Left ventricle myocardium inferior (tissue), 1 donor: ENCODE results near the gene SIK3. TPM values are rescaled to one million over a fixed set of nuclear protein-coding genes. Genes with fewer than 3 reads are reported as not detected.

ENCODE experiments used
- DNase-seq: peaks from one replicate; pipeline ENCODE4 v3.0.0-alpha.2; 2020
- H3K27ac ChIP-seq: fragments of 200-600 bp; replicated peaks from 2 replicates; pipeline ENCODE4 v1.8.0; 2021
- H3K27me3 ChIP-seq: fragments of 200-600 bp; 2 replicates; pipeline ENCODE4 v1.8.0; 2021; ENCODE audit warnings: low read depth
- H3K36me3 ChIP-seq: fragments of 200-600 bp; 2 replicates; pipeline ENCODE4 v1.8.0; 2021
- H3K4me1 ChIP-seq: fragments of 200-600 bp; 2 replicates; pipeline ENCODE4 v1.8.0; 2021
- H3K4me3 ChIP-seq: fragments of 200-600 bp; 2 replicates; pipeline ENCODE4 v1.8.0; 2021; ENCODE audit warnings: mild to moderate bottlenecking, moderate library complexity
- H3K9me3 ChIP-seq: fragments of 200-600 bp; replicated peaks from 2 replicates; pipeline ENCODE4 v1.8.0; 2021
- CTCF ChIP-seq: fragments of 200-600 bp; IDR thresholded peaks from 2 replicates; pipeline ENCODE4 v1.8.0; 2021; ENCODE audit warnings: antibody characterized with exemption, mild to moderate bottlenecking, borderline replicate concordance
- intact Hi-C: fragments of 100-400 bp; cut with micrococcal nuclease; formaldehyde crosslinking; loops from one replicate; pipeline ENCODE4 v1.11.0; 2022
- total RNA-seq: library from RNA; stranded (reverse); fragmentation: NEBNext Ultra II Directional; extraction: Animal tissue kit (Norgen Biotek cat#: 25700); gene quantifications from one replicate; pipeline ENCODE4 v1.2.1, GENCODE V29; 2021
- donor health status: DM: no; HTN: yes; CAD: no; lungs with severe emphysema.

SIK3 gene
- total RNA-seq, 1 donor from 2014 or later = 36.3 TPM

GRCh38 chr11:116879800-116880625, 218.2 kb downstream of the SIK3 start:
- TF ChIP-seq CTCF = peak; percentile 76
- Histone ChIP-seq H3K4me1 (peaks cover 28% of the 10 kb centered on the region), H3K27ac (no peak overlapping the region), H3K27me3 (no peaks in the 10 kb centered on the region), H3K4me3 (no peak overlapping the region), H3K36me3 (peaks cover 7% of the 10 kb centered on the region), H3K9me3 (no peaks in the 10 kb centered on the region)
- no peak for DNase-seq
- intact Hi-C loops = loop anchor here (2.0 kb wide), 1 partner anchor 225 kb away; no protein-coding TSS in a partner anchor

GRCh38 chr11:116876656-116877055, 221.6 kb downstream of the SIK3 start:
- peaks cover 22% of the 10 kb centered on the region for H3K36me3 ChIP-seq
- H3K4me1 ChIP-seq = peaks cover 62% of the 10 kb centered on the region

GRCh38 chr11:116875194-116875593, 223.0 kb downstream of the SIK3 start:
- intact Hi-C loops = no loop called here
- H3K4me1 ChIP-seq = peaks cover 74% of the 10 kb centered on the region
- H3K36me3 ChIP-seq = peaks cover 20% of the 10 kb centered on the region
- DNase-seq = no peak
- TF ChIP-seq CTCF = no peak
- H3K9me3 ChIP-seq = no peaks in the 10 kb centered on the region
- H3K4me3 ChIP-seq = no peak overlapping the region
- H3K27me3 ChIP-seq = no peaks in the 10 kb centered on the region
- H3K27ac ChIP-seq = peak overlapping the region; percentile 65

More at GRCh38 chr11:116876656-116877055, 221.6 kb downstream of the SIK3 start:
- Histone ChIP-seq H3K27me3 (no peaks in the 10 kb centered on the region), H3K4me3 (no peak overlapping the region), H3K27ac (no peak overlapping the region), H3K9me3 (no peaks in the 10 kb centered on the region)
- intact Hi-C loops = no loop called here
- no peak for DNase-seq
- no peak for TF ChIP-seq CTCF

- intact Hi-C loops = no loop called here
- Histone ChIP-seq H3K27ac (peak overlapping the region; percentile 65), H3K36me3 (peaks cover 25% of the 10 kb centered on the region), H3K4me1 (peaks cover 74% of the 10 kb centered on the region), H3K9me3 (no peaks in the 10 kb centered on the region), H3K4me3 (no peak overlapping the region), H3K27me3 (no peaks in the 10 kb centered on the region)
- TF ChIP-seq CTCF = no peak
- no peak for DNase-seq
Observed at GRCh38 chr11:116874251-116874650, 224.0 kb downstream of the SIK3 start.

- intact Hi-C loops = no loop called here
- TF ChIP-seq CTCF = no peak
- H3K9me3 ChIP-seq = no peaks in the 10 kb centered on the region
- H3K27ac ChIP-seq = peak overlapping the region; percentile 65
- H3K27me3 ChIP-seq = no peaks in the 10 kb centered on the region
- no peak for DNase-seq
- H3K4me1 ChIP-seq = peaks cover 82% of the 10 kb centered on the region
- H3K36me3 ChIP-seq = peaks cover 25% of the 10 kb centered on the region
- H3K4me3 ChIP-seq = no peak overlapping the region
Observed at GRCh38 chr11:116873381-116873780, 224.8 kb downstream of the SIK3 start.
